GM21528 (cell line): ENCODE data around the gene GOLGA5.
"Not testable (repeated sequence)": the region's sequence is repeated elsewhere in the genome, so short reads cannot be mapped to it uniquely, and the experiment has no call there.

Source experiments
- ATAC-seq: cut with Tn5 transposase; IDR thresholded peaks from one replicate; pipeline ENCODE4 v1.9.1; 2021; ENCODE audit warnings: mild to moderate bottlenecking, moderate library complexity; ENCODE audit not compliant: unreplicated experiment, low FRiP score

GOLGA5 gene

DNA sequence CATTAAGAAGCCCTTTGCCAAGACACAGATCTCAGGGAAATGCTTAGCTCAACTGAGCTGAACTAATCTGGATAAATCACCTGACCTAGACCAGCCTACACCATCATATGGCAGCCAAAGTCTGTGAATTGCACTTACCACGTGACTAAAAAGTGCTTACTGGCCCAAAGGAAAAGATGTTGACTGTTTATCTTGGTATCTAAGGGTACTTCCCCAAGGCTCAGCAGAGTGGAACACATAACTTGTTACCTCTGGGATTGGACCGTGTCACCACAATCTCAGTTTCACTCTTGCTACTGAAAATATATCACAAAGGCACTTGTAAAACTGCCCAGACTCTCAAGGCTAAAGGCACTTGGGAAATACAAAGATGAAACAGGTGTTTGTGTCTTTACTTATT, 18.8 kb upstream of the GOLGA5 start:
- peak; percentile 86 for ATAC-seq

DNA sequence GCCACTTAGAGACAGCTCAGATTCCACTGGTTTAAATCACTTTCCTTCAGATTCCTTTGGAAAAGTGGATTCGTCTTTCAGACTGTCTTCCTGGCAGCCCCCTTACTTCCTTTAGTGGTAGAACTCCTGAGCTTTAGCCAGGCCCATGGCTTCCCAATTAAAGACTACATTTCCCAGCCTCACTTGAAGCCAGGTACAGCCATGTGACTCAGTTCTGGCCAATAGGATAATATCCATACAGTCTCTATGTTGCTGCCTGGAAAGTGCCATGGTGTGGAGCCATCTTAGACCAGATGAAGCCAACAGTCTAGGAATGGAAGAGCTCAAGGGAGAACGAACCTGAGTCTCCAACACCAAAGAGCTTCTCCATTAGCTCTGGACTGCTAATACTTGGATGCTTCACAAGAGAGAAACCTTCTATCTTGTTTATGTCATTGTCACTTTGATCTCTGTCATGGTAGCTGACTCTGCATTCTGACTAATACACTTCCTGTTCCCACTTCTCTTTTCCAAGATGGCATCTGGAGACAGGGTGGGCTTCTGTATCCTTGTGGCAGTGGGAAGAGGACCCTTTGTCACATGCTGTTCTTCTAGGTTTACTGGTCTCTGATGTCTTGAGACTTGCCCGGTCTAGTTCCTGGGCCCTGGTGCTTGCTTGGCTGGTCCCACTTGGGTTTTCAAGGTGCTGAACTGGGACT, 15.1 kb upstream of the GOLGA5 start:
- ATAC-seq = not testable (repeated sequence)

DNA sequence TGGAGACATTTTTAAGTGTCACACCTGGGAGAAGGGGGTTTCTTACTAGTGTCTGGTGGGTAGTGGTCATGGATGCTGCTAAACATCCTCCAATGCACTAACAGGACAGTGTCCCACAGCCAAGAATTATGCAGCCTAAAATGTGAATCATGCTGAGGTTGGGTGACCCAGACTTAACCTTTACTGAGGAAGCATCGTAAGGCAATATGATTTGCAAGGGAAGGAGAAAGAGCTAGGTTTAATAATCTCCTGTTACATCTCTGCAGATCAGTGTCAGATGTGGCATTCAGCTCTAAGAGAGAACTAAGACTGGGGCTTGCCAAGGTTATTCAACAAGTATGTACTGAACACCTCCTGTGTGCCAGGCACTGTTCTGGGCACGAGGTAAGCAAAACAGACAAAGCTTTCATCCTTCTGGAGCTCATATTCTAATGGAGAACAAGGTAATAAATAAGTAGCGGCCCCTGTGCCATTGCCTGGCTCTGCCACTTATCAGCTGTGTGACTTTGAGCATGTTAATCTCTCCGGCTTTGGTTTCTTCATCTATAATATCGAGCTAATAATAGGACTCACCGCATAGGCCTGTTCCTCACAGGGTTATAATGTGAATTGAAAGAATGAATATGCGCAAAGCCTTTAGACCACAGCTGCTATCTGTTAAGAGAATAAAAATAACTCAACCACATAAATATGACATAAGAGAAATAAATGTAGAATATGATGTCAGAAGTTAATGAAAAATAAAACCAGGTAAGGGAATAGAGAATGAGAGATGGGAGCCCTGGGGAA, 13.5 kb upstream of the GOLGA5 start:
- no peak for ATAC-seq

DNA sequence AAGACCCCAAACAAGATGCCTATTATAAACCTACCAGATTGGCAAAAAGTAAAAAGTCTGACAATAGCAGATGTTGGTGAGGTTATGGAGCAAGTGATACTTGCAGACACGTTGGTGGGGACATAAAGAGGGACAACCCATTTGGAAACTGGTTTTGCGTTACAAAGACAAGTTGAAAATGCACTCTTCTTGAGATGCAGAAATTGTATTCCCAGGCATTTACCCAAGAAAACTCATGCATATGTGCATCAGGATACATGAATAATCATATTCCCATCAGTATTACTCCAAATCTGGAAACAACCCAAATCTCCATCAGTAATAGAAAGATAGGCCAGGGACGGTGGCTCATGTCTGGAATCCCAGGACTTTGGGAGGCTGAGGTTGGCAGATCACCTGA, 12.8 kb upstream of the GOLGA5 start:
- no peak for ATAC-seq

DNA sequence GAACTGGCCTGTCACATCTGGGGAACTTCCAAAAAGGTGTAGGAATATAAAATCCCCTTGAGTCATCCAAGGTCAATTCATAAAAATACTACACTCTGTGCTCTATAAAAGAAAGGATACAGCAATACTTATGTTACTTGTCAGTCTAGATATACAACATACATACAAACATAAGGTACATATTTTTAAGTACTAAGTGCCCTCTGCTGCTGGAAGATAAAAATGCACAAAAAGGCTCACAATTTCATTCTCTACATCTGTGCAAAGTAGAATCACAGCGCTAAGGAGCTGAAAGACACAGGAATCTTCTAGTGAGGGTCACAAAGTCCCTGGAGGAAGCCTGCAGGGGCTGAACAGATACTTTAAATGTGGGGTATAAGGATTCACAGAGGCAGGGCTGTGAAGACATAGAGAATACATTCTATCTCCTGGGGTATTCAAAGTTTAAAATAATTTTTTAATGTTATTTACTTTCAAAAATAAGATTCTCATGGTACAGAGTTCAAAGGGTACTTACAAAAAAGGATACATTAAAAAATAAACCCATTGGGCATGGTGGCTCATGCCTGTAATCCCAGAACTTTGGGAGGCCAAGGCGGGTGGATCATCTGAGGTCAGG, 10.2 kb upstream of the GOLGA5 start:
- no peak for ATAC-seq

DNA sequence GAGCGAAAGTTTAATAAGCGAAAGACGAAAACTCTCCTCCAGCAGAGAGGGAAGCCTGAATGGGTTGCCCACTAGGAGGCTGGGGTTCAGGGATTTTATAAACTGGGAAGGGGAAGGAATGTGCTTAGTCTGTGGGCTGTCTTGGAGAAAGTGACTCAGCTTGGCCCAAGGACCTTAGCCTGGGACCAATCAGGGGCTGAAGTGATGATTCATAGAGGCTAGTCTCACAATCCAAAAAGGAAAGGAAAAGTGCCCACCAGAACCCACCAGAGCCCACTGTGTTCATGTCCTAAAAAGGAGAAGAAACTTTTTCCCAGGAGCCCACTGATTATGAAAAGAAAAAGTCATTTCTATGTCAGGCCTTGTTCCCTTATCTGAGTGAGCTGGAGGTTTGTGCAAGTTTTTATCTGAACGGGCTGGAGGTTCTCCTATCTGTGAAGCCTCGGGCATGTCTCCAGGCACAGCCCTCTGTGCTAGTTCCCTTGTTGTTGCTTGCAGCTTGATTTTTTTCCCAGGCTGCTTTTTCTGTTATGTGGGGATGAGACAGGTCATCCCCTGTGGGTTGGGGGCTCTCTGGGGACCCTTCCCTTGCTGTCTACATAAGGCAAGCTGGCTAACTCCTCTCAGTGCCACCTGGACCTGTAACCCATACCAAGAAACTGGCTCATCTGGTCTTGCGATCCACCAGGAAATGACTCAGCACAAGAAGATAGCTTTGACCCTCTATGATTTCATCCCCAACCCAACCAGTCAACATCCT, 8.3 kb upstream of the GOLGA5 start:
- no peak for ATAC-seq

DNA sequence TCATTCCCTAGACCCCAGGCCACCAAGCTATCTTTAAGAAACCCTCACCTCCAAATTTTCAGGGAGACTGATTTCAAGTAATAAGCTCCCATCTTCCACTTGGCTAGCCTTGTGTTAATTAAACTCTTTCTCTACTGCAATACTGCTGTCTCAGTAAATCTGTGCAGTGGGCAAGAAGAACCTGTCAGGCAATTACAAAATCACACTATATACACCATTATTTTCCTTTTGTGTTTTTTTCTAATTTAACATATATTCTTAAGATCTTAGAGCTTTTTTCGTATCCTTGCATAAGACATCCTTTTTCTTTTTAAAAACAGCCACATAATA, 7.7 kb upstream of the GOLGA5 start:
- no peak for ATAC-seq

DNA sequence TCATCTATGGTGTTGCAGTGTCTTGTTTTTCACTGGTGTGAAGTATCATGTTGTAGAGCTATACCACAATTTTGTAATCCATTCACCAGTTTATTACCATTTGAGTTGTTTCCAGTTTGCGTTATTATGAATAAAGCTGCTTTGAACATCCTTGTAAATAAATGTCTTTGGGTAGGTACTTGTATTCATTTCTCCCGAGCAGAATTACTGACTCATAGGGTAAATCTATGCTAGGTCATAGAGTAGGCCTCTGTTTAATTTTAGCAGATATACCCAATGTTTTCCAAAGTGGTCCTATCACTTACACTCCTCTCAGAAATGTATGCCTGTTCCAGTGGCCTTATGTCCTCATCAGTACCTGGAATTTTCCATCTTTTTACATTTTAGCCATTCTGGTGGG, 6.6 kb upstream of the GOLGA5 start:
- no peak for ATAC-seq

DNA sequence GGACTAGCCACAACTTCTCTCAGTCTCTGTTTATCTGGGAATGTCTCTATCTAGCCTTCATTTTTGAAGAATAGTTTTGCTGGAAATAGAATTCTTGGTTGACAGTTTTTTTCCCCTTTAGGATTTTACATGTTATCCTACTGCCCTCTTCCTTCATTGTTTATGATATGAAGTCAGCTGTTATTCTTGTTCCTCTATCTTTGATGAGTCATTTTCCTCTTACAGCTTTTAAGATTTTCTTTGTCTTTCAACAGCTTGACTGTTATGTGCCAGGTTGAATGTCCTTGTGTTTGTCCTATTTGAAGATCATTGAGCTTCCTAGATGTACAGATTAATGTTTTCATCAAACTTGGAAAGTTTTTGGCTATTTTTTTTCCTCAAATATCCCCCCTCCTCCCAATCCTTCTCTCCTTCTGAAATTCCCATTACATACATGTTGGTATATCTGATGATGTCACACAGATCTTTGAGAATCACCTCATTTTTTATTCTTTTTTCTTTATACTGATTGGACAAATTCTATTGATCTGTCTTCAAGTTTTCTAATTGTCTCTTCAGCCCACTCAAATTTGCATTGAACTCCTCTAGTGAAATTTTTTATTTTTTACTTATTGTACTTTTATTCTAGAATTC, 4.5 kb upstream of the GOLGA5 start:
- ATAC-seq = no peak

DNA sequence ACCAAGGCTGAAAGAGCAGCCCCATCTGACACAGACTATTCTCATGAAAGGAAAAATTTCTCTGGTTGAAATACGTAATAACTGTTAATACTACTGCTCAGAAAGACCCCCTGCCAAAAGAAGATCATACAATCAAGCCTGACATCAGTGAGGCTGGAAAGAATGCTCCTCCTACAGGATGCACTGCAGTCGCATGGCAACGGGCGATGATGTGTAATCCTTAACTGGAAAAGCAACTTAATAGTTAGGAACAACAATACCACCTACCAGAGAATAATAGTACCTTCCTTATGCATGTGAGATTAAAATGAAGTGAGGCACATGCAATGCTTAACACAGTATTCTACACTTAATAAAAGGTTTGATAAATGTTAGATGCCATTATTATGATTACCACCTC, 1.2 kb upstream of the GOLGA5 start:
- ATAC-seq = no peak

DNA sequence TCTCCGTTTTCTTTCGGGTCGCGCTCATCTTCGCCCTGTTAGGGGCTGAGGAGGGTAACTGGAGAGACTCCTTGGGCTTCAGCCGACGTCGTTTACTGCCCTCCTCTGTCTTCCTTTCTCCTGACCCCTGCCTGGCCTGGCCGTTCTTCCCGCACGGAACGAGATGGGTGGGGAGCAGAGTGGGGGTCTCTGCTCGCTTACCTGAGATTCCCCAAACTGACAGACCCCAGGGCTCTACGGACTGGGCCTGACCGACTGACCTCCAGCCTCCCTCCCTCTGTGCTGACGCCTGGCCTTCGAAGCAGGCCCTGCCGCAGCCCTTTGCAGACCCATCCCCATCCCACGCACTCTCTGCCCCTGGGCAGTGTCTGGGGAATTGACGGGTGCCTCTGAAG, 439 bp downstream of the GOLGA5 start:
- peak; percentile 11 for ATAC-seq

DNA sequence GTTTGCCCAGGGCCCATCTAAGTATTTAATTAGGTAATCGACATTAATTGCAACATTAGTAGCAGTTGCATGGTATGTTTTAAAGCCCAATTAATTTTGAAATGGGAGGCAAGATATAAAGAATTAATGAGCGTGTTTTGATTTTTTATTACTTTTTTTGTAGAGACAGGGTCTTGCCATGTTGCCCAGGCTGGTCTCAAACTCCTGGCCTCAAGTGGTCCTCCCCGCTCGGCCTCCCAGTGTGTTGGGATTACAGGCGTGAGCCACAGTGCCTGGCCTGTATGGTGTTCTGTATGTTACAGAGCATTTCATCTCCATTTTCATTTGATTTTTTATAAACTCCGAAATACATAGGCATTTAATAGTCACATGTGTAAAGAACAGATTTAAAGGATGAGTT, 856 bp downstream of the GOLGA5 start:
- ATAC-seq = no peak

DNA sequence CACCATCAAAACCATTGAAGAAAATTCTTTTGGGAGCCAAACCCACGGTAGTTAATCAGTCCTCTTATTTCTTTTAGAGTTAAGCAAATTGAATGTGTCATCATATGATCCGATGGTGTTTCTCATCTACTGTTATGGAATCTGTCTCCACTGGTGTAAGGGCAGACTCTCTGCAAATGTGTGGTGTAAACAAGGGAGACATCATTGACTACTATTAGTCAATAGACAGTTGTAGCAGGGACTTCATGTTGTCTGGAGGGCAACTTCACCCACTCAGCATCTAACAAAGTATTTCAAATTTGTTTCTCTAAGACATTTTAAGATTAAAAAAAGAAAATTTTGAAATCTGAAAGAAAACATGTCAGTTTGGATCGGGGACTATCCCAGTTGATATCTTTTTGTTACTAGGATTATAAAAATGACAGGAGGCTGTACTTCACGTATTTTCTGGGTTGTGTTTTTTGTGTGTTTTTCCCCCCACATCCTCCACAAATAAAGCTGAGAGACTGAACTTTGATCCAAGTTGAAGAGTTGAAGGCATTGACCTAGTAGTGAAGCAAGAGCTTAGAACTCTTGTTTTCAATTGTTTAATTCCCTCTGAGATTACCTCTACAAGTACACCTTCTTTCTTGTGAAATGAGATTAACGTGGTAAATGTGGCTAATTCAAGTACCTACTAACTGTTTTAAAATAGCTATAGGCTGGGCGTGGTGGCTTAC, 4.0 kb downstream of the GOLGA5 start:
- ATAC-seq = no peak

DNA sequence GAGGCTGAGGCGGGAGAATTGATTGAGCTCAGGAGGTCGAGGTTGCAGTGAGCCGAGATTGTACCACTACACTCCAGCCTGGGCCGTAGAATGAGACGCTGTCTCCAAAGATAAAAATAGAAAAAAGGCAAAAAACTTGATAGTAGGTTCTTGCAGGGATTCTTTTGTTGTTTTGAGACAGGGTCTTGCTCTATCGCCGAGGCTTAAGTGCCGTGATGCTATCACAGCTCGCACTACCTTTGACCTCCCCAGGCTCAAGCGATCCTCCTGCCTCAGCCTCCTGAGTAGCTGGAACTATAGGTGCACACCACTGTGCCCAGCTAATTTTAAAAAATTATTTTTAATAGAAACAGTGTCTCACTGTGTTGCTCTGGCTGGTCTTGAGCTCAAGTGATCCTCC, 4.7 kb downstream of the GOLGA5 start:
- ATAC-seq = no peak

DNA sequence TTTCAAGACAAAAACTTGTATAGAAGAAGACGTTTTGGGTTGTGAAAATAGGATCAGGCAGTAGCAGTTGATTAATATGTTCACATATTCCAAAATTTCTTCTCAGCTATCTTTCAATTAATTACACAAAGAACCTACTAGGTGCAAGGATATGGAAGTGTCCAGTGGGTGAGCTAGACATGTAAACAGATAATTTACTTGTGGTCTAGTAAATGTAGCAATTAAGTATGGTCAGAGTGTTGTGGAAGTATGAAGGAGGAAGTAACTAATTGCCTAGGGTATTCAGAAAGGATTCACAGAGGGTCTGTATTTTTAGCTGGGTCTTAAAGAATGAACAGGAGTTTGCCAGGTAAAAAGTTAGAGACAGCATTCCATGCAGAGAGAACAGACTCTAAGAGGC, 5.9 kb downstream of the GOLGA5 start:
- no peak for ATAC-seq

DNA sequence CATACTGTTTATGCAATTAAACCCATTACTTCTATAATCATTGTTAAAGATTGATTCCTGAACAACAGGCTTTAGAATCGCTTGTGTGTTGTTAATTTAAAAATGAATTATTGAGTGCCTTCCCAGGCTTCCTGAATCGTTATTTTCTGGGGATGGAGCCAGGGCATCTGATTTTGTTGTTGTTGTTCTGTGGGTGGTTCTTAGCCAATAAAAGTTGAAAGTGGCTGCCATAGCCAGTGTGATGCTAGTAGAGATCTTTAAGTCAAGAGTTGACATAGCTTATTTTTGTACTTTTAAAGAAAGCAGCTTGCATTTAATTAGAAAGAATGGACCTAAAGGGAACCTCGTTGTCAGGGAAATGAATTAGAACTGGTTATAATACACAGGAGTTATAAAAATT, 6.4 kb downstream of the GOLGA5 start:
- ATAC-seq = no peak

DNA sequence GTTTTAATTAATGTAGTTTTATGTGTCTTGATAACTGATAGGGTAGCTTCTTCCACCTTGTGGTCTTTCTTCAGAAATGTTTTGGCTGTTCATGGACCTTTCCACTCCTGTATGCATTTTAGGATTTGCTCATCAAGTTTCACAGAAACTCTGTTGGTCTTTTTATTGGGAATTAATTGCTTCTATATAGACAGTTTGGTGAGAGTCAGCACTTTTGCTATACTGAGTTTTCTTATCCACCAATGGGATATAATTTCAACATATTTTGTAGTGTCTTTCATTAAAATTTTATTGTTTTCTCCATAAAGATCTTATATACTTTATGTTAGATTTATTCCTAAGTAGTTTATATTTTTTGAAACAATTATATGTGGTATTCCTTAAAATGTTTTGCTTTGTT, 7.8 kb downstream of the GOLGA5 start:
- no peak for ATAC-seq

DNA sequence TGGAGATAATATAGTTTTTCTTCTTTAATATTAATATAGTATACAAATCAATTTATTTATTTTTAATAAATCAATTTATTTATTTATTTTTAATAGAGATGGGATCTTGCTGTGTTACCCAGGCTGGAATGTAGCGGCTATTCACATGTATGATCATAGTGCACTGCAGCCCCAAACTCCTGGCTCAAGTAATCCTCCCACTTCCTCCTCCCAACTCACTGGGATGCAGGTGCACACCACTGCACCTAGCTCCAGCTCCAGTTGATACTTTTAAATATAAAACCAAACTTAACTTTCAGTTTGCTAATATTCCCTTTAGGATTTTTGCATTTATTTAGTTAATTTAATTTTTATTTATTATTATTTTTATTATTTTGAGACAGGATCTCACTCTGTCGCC, 8.6 kb downstream of the GOLGA5 start:
- ATAC-seq = no peak

DNA sequence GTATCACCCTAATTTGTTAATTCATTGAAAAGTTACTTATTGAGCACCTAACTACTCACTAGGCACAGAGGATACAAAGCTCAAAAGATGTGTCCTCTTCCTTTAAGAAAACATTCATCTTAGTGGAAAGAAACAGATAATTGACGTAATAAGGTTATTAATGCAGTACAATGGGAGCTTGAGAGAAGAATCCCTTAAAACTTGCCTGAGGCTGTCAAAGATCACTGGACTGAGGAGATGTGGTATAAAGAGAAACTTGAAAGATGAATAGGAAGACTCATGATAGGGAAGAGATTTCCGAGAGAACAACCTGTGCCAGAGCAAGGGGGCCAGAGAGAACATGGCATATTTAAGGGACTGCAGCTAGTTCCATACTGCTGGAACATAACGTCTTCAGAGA, 19.1 kb downstream of the GOLGA5 start:
- no peak for ATAC-seq

DNA sequence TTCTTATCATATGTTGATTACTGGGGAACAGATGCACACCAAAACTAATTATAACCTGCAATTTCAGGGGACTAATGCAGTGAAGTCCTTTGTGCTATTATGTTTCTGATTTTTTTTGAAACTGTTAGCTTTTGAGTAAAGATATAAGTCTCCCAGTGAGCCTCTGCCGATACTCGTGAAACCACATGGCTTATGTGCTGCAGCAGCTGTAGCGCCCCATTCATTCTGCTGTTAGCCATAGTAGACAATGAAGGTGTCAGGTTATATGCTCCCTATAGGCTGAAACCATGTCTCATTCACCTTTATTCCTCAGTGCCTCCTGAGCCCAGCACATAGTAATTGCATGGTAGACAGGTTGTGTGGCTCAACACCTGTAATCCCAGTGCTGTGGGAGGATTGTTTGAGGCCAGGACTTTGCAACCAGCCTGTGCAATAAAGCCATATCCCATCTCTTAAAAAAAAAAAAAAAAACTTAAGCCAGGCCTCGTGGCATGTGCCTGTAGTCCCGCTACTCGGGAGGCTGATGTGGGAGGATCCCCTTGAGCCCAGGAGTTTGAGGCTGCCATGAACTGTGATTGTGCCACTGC, 25.0 kb downstream of the GOLGA5 start:
- no peak for ATAC-seq
